Aorta (tissue), 5 donors: ENCODE results near the gene NRROS. TPM values are rescaled to one million over a fixed set of nuclear protein-coding genes. Genes with fewer than 3 reads are reported as not detected.

Experiments used
- ATAC-seq: fragments of 200-7000 bp; cut with Tn5 transposase; one replicate; pipeline ENCODE4 v1.9.1; 2022; ENCODE audit warnings: moderate library complexity; ENCODE audit not compliant: low FRiP score
- DNase-seq, 2 donors: peaks; one replicate each; pipeline ENCODE4 v3.0.0-alpha.2; 2020
- H3K27ac ChIP-seq, 2 donors: one replicate each; pipeline ENCODE4 v1.5.1; 2013; ENCODE audit warnings: low read length in 2 of 2, mild to moderate bottlenecking in 2 of 2, moderate library complexity in 2 of 2, control low read depth in 1 of 2, inconsistent platforms in 1 of 2, low read depth in 1 of 2
- H3K27me3 ChIP-seq, 2 donors: one replicate each; pipeline ENCODE4 v1.6.1; 2013; ENCODE audit warnings: control low read depth in 1 of 2, low read length in 1 of 2, mild to moderate bottlenecking in 1 of 2, moderate library complexity in 1 of 2; ENCODE audit not compliant: insufficient read depth in 2 of 2, control insufficient read depth in 1 of 2
- H3K36me3 ChIP-seq, 2 donors: one replicate each; pipeline ENCODE4 v1.6.1; 2013; ENCODE audit warnings: control low read depth in 1 of 2, low read length in 1 of 2, mild to moderate bottlenecking in 1 of 2; ENCODE audit not compliant: insufficient read depth in 2 of 2, control insufficient read depth in 1 of 2
- H3K4me1 ChIP-seq, 2 donors: one replicate each; pipeline ENCODE4 v1.6.1; 2013; ENCODE audit warnings: low read length in 2 of 2, control low read depth in 1 of 2, mild to moderate bottlenecking in 1 of 2, moderate library complexity in 1 of 2; ENCODE audit not compliant: insufficient read depth in 2 of 2, control insufficient read depth in 1 of 2
- H3K4me3 ChIP-seq, 2 donors: one replicate each; pipeline ENCODE4 v1.5.1; 2013; ENCODE audit warnings: low read length in 2 of 2, control low read depth in 1 of 2, mild to moderate bottlenecking in 1 of 2
- H3K9me3 ChIP-seq: one replicate; pipeline ENCODE4 v1.6.1; 2013; ENCODE audit warnings: mild to moderate bottlenecking, low read length; ENCODE audit not compliant: control insufficient read depth
- WGBS, 2 donors: extraction: QIAGEN DNeasy Blood & Tissue Kit; methylation state at CpG; one replicate each; pipeline ENCODE4 v1.1.7; 2013; 5-methylcytosine and 5-hydroxymethylcytosine counted together
- intact Hi-C, 2 donors: fragments of 100-400 bp; cut with DNase I; formaldehyde crosslinking; loops; one replicate each; pipeline versions ENCODE4 v1.14.2 to v1.15.0; 2022
- polyA plus RNA-seq, 2 donors: library from polyadenylated mRNA; stranded (reverse); fragments of 200-250 nt; gene quantifications; one replicate each; pipeline ENCODE4 v1.2.3, GENCODE V29; 2013
- total RNA-seq, 2 donors: library from RNA; stranded (reverse); fragmentation: NEBNext Ultra II Directional; extraction: Animal tissue kit (Norgen Biotek cat#: 25700); gene quantifications; one replicate each; pipeline ENCODE4 v1.2.1, GENCODE V29; 2021
- donor health status: healthy with polysubstance abuse.
- donor health status: Bipolar disorder and iron deficiency.
- donor health status: DM: no; HTN: no; CAD: no.
- donor health status: DM: no; HTN: no; CAD: no.
- donor health status: DM: yes; HTN: yes; CAD: no.

NRROS gene
- total and polyA plus RNA-seq, 4 donors, result 0.43 to 17.3 (median 4.8) TPM

DNA sequence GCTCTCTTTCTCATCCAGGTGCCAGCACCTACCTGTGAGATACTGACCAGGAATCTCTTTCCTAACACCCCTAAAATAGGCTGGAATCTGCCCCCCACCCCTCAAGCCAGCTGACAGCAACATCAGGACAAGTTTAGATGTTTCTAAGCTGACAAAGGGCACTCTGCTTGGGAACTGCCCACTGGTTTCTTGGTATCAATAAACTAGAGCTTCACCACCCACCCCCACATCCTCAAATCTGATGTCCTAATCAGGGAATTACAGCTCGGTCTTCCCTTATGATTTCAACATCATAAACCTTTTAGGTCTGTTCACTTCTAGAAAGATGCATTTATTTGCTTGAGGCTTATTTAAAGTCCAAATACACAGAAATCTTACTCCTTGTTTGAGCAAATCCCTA is 37.9 kb downstream of the NRROS start:
- 65 to 73% methylated on average over 1 of the region's 1 CpG for WGBS, 2 donors
- ATAC-seq, result no peak
- no peak overlapping the region for H3K4me3 ChIP-seq
- intact Hi-C loops, result no loop called here
- H3K27me3 ChIP-seq, result no peaks in the 10 kb centered on the region
- H3K4me1 ChIP-seq, result no peaks in the 10 kb centered on the region
- no peaks in the 10 kb centered on the region for H3K36me3 ChIP-seq
- no peak overlapping the region for H3K27ac ChIP-seq
- DNase-seq, result no peak
- H3K9me3 ChIP-seq, result no peaks in the 10 kb centered on the region

GRCh38 chr3:196677931-196678330 is 38.4 kb downstream of the NRROS start:
- WGBS, 2 donors, result 57 to 63% methylated on average over 1 of the region's 1 CpG
- H3K36me3 ChIP-seq, result no peaks in the 10 kb centered on the region
- no peaks in the 10 kb centered on the region for H3K4me1 ChIP-seq
- H3K27me3 ChIP-seq, result no peaks in the 10 kb centered on the region
- no peak for ATAC-seq
- no peak overlapping the region for H3K4me3 ChIP-seq
- H3K9me3 ChIP-seq, result no peaks in the 10 kb centered on the region
- DNase-seq, result no peak
- intact Hi-C loops, result no loop called here
- no peak overlapping the region for H3K27ac ChIP-seq

- H3K4me3 ChIP-seq, result no peak overlapping the region
- no peaks in the 10 kb centered on the region for H3K27me3 ChIP-seq
- 41% methylated on average over 24 of the region's 24 CpGs for WGBS, 2 donors
- no peaks in the 10 kb centered on the region for H3K36me3 ChIP-seq
- DNase-seq (peak in 1 of 2 donors; percentile 70), ATAC-seq (peak; percentile 84)
- no peaks in the 10 kb centered on the region for H3K9me3 ChIP-seq
- intact Hi-C loops, result loop anchor here (1.0 to 10.0 kb wide), 4 partner anchors 75 to 430 kb away; no protein-coding TSS in a partner anchor
- H3K4me1 ChIP-seq, result no peaks in the 10 kb centered on the region
- H3K27ac ChIP-seq, result no peak overlapping the region
These were observed 45.3 kb downstream of the NRROS start for GRCh38 chr3:196684548-196685407.

DNA sequence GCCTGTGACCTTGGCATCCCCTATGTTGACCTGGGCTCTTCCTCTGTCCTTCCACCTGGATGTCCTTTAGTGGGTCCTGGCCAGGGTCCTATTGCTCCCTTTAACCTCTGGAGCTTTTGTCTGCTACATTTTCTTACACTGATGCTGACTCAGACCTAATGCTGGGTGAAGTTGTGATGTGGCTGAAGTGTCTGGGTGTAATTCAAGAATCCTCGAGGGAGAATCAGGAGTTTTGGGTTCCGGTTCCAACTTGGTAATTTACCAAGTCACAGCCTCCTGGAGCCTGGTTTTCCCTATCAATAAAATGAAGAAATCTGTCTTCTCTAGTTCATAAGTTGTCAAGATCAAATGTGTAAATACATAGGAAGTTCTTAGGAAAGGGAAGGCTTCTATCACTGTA is 46.9 kb downstream of the NRROS start:
- WGBS, 2 donors, result 59 to 77% methylated on average over 2 of the region's 2 CpGs
- no peak overlapping the region for H3K4me3 ChIP-seq
- intact Hi-C loops, result loop anchor here (10.0 kb wide), 3 partner anchors 82 to 432 kb away; no protein-coding TSS in a partner anchor

DNA sequence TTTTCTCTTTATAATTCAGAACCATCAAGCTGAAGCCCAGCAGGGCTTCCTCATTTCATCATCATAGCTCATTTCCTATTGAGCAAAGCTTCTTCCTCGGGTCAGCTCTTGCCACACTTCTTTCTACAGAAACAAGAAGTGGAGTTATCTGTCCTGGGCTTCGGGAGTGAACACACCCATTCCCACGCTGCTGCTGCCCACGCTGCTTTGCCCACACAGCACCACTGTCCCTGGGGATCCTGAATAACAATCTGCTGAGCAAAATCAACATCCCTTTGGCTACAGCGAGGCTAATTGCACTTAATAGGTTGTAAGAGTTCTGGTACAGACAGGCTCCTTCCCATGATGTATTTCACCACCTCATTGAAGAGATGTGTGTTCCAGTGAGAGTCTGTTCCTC is 48.9 kb downstream of the NRROS start:
- Histone ChIP-seq H3K36me3 (no peaks in the 10 kb centered on the region), H3K27me3 (no peaks in the 10 kb centered on the region), H3K27ac (no peak overlapping the region), H3K9me3 (no peaks in the 10 kb centered on the region), H3K4me3 (no peak overlapping the region), H3K4me1 (no peaks in the 10 kb centered on the region)
- DNase-seq (peak in 1 of 2 donors; percentile 70), ATAC-seq (peak; percentile 71)
- 6 to 7% methylated on average over 5 of the region's 5 CpGs for WGBS, 2 donors
- intact Hi-C loops, result loop anchor here (10.0 kb wide), 3 partner anchors 84 to 434 kb away; no protein-coding TSS in a partner anchor

More for the DNA sequence above, 46.9 kb downstream of the NRROS start:
- ATAC-seq (no peak), DNase-seq (no peak)
- no peak overlapping the region for H3K27ac ChIP-seq
- no peaks in the 10 kb centered on the region for H3K4me1 ChIP-seq
- no peaks in the 10 kb centered on the region for H3K9me3 ChIP-seq
- H3K27me3 ChIP-seq, result no peaks in the 10 kb centered on the region
- no peaks in the 10 kb centered on the region for H3K36me3 ChIP-seq

DNA sequence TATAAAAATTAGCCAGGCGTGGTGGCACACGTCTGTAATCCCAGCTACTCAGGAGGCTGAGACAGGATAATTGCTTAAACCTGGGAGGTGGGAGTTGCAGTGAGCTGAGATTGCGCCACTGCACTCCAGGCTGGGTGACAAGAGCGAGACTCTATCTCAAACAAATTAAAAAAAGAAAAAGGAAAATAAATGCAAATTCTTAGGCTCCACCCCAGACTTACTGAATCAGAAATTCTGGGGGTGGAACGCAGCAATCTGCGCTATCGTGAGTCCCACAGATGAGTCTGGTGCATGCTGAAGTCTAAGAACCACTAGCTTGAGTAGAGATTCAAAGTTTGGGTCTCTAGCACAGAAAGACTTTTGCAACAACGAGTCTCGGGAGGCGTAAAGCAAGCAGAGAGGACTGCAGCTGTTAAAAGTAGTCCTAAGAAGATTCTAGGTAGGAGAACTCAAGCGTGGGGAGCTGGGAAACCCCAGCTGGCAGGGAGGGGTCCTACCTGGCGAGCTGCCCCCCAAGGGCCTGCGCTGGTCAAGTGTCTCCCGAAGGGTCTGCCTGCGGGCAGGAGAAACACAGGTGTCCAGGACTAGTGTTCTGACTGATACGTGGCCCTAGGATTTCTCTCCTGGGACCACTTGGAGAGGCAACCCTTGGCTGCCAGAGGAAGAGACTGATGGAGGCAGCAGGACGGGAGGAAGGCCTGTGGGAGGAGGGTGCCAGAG is 50.6 kb downstream of the NRROS start:
- no peaks in the 10 kb centered on the region for H3K27me3 ChIP-seq
- H3K4me3 ChIP-seq, result no peak overlapping the region
- ATAC-seq (no peak), DNase-seq (no peak)
- 88 to 90% methylated on average over 17 of the region's 17 CpGs for WGBS, 2 donors
- H3K27ac ChIP-seq, result no peak overlapping the region
- H3K4me1 ChIP-seq, result no peaks in the 10 kb centered on the region
- H3K36me3 ChIP-seq, result no peaks in the 10 kb centered on the region
- H3K9me3 ChIP-seq, result no peaks in the 10 kb centered on the region
- intact Hi-C loops, result loop anchor here (10.0 kb wide), 3 partner anchors 85 to 435 kb away; no protein-coding TSS in a partner anchor

DNA sequence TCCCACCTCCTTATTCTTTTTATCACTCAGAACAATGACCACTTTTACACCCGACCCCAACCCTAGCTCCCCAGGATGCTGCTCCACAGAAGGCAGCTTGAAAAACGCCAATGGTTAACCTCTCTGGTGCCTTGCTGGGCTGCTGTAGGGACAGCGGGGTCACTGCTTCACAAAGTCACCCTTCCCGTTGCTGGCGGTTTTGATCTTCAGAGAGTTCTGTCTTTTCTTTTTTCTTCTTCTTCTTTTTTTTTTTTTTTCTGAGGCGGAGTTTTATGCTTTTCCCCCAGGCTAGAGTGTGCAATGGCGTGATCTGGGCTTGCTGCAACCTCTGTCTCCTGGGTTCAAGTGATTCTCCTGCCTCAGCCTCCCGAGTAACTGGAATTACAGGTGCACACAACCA is 51.9 kb downstream of the NRROS start:
- DNase-seq, result no peak
- WGBS, 2 donors, result 72 to 80% methylated on average over 8 of the region's 8 CpGs
- Histone ChIP-seq H3K36me3 (no peaks in the 10 kb centered on the region), H3K4me1 (no peaks in the 10 kb centered on the region), H3K27me3 (no peaks in the 10 kb centered on the region), H3K27ac (no peak overlapping the region), H3K9me3 (no peaks in the 10 kb centered on the region), H3K4me3 (no peak overlapping the region)
- ATAC-seq, result no peak
- intact Hi-C loops, result no loop called here

GRCh38 chr3:196694202-196694638 is 54.7 kb downstream of the NRROS start:
- ATAC-seq (no peak), DNase-seq (no peak)
- WGBS, 2 donors, result 0 to 3% methylated on average over 1 of the region's 1 CpG
- intact Hi-C loops, result no loop called here
- H3K4me3 ChIP-seq, result no peak overlapping the region
- H3K27ac ChIP-seq, result no peak overlapping the region
- no peaks in the 10 kb centered on the region for H3K27me3 ChIP-seq
- no peaks in the 10 kb centered on the region for H3K36me3 ChIP-seq
- H3K4me1 ChIP-seq, result no peaks in the 10 kb centered on the region
- H3K9me3 ChIP-seq, result no peaks in the 10 kb centered on the region
